HG03439 (cell line): ENCODE results near the gene NTM.

Experiments used
- ATAC-seq: cut with Tn5 transposase; IDR thresholded peaks from one replicate; pipeline ENCODE4 v1.9.1; 2021; ENCODE audit warnings: mild to moderate bottlenecking, moderate library complexity; ENCODE audit not compliant: unreplicated experiment

The NTM gene

GRCh38 chr11:131682373-131683015, 312.1 kb downstream of the NTM start:
- no peak for ATAC-seq

GRCh38 chr11:131683131-131683530, 312.7 kb downstream of the NTM start:
- no peak for ATAC-seq

- ATAC-seq = no peak
Measured at GRCh38 chr11:131683666-131684065, 313.3 kb downstream of the NTM start.

- no peak for ATAC-seq
Measured at GRCh38 chr11:131684111-131685060, 314.0 kb downstream of the NTM start.

GRCh38 chr11:131685206-131685605, 314.8 kb downstream of the NTM start:
- no peak for ATAC-seq

- ATAC-seq = no peak
Measured at GRCh38 chr11:131685906-131686305, 315.5 kb downstream of the NTM start.

- no peak for ATAC-seq
Measured at GRCh38 chr11:131686836-131687235, 316.4 kb downstream of the NTM start.

DNA sequence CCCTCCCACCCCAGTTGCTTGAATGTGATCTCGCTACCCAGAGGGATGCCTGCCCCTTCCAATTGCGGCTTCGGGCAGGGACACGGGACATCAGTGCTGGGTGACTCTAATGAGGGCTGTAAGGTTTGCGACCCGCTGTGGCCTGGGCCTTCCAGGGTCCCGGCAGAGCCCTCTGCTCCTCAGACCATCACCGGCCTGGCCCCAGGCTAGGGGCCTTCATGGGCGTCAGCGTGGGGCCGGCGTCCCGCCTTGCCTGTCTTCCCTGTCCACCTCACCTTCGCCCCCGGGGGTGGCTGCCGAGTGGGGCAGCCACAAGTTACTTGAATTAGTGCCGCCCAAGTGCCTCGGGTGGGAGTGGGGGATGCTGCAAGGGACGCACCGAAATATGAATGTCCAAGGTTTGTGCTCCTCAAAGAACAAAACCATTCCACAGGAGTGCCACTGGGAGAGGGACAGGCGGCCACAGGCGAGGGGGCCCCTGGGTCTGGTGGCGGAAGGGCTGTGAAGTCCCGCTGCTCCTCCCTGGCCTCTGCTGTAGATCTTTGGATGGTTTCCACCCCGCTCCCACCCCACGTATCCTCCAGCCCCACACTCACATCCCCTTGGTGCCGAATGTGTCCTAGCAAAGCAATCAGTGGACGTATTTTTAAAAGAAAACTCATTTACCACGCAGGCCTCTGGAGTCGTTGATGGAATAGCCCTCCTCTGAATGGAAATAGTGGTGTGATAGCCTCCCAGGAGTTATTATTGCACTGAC, 317.1 kb downstream of the NTM start:
- no peak for ATAC-seq

DNA sequence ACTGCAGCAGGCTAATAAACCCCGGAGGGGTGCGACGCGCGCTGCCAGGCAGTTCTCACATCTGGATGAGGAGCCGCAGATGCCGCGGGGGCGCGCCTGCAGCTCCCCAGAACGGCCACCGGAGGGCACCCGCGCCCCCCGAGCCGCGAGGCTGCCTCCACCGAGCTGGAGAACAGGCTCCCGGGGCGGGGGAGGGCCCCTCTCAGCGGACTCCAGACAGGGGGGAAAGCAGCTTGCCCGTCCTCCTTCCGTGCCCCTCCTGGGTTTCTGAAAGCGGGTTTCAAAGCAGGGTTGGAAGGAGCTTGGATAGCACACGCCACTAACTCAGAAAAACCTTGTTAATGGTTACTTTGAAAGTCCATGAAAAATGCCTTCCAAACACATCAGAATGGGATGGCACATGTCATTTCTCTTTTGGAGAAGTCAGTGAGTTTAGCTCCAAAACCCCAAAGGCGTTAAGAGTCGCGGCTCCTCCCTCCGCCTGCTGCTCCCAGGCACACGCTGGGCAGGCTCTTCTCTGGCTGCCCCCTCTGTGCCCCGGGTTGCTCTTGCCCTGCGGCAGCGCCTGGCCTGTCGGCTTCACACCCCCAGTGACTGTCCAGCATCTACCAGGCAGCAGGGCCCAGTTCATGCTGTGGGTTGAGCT, 317.8 kb downstream of the NTM start:
- no peak for ATAC-seq

DNA sequence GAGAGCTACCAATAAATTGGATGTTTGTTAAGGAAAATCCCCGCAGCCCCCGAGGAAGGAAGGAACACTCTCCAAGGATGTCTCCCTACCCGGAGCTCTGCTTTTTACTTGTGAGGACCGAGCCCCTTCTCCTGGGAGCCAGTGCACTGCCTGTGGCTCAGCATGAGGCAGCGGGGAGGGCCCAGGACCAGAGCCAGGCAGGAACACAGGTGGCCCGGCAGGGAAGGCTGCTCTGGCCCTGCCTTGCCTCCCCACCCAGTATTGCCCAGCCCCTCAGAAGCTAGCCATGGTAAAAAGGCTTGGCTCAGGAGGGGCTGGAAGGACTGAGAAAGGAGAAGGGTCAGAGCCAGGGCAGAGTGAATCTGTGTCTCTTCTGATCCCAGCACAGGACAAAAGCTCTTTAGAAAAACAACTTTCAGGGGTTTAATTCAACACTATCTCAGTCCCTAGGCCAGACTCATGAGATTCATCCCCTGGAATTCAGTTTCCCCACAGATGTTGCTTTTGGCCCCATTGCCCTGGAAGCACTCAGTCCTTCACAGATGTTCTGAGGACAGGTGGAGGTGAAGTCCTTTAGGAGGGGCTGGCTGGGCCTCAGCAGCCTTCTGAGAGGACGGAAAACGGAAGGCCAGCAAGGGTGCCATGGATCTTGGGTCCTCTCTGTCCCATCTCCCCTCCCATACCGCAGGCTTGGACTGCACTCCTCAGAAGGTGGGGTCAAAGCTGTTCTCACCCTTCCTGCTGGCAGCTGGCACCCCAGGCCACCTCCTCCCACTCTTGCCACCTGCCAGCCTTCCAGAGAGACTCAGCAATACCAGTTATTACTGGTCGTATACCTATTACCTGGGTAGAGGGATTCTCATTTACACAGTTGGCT, 318.9 kb downstream of the NTM start:
- no peak for ATAC-seq

DNA sequence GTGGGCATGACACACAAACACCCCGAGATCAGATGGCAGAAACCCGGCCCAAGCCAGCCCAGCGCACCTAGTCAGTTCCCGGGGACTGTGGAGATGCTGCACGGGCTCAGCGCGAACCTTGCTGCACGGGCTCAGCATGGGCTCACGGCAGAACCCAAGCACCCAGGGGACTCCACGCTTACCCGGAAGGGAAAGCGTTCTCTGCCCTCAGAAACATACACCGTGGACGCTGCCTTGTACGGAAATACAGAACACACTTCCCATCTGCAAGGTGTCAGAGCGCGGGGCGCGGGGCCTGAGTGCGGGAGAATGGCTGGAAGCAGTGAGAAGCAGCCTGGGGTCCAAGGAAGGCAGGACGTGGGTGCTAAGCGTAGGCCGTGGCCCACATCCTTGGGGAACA, 319.9 kb downstream of the NTM start:
- no peak for ATAC-seq

GRCh38 chr11:131690776-131691175, 320.4 kb downstream of the NTM start:
- no peak for ATAC-seq

DNA sequence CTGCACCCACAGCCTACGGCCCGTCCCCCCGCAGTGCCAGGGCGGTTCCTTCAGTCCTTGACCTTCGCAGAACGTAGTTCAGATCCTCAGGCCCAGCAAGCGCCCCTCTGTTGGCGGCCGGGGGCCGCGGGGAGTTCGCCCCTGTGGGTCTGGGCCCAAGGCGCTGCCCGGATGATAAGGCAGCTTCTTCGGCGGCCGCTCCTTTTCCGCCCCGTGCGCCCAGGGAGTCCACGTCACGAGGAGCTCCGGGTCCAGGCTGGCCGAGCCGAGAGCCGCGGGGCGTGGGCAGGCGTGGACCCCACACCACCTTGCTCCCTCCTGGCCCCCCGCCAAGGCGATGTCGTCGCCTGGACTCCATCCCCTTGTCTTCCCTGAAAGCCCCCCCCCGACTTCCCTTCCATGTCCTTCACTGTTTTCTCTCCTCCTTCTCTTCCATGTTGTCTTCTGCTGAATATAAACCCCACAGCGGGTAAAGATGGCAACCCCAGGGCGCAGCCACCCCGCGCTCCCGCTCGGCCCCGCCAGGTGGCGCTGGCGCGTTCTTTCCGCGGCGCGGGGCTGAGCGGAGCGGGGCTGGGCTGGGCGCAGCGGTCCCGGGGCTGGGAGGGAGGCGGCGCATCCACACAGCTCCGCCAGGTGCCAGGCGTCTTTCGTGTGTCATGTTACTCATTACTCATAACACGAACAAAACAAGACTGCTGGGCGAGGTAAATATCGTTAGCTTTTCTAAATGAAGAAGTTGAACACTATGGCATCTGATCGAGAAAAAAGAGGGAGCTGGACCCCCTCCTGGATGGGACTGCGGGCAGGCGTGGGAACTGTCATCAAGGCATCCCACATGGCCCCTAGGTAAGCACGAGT, 321.0 kb downstream of the NTM start:
- ATAC-seq = peak; percentile 51

DNA sequence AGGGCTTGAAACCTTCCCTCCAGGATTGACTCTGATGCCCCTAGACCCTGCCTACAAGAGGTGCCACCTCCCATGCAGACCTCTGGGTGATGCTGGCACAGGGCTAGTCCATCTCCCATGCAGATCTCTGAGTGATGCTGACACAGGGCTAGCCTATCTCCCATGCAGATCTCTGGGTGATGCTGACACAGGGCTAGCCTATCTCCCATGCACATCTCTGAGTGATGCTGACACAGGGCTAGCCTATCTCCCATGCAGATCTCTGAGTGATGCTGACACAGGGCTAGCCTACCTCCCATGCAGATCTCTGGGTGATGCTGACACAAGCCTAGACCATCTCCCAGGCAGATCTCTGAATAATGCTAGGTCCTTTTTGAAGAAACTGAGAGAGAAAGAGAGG, 321.7 kb downstream of the NTM start:
- no peak for ATAC-seq

- ATAC-seq = no peak
Measured at GRCh38 chr11:131692961-131693360, 322.5 kb downstream of the NTM start.

GRCh38 chr11:131693756-131694155, 323.3 kb downstream of the NTM start:
- ATAC-seq = no peak

- peak; percentile 78 for ATAC-seq
Measured at GRCh38 chr11:131694526-131695424, 324.4 kb downstream of the NTM start.

DNA sequence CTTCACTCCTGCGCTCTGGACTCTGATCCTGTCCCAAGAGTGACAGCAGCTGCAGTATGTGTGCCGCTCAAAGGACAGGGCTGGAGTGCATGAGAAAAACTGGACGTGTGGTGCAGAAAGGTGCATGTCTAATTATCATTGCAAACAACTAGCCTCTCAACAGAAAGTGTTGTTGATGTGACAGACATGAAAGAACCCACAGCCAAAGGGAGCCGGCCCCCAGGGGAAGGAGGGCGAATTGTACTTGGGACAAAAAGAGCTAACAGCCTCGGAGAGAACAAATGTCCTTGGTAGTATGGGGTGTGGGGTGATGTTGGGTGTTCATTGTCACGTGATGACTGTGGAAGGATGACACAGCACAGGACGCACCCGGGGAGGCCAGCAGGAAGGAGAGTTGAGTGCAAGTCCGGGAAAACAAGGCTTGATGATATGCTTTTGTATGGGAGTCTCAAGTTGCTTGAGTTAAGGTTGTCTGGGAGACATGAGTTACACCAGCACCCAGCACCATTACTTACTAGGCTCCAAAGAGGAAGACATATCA, 325.5 kb downstream of the NTM start:
- no peak for ATAC-seq
